Uterus (tissue), 4 donors: ENCODE measurements around the gene SYT11. TPM values are rescaled to one million over a fixed set of nuclear protein-coding genes. Genes with fewer than 3 reads are reported as not detected.
"Not testable (repeated sequence)": the region's sequence is repeated elsewhere in the genome, so short reads cannot be mapped to it uniquely, and the experiment has no call there.

Experiments used
- DNase-seq, 2 donors: peaks; one replicate each; pipeline ENCODE4 v3.0.0-alpha.2; 2019 to 2020
- H3K27ac ChIP-seq, 2 donors: fragments of 200-600 bp; sonication (generic); 1 replicate in 1 of 2; 2 replicates in 1 of 2; pipeline ENCODE4 v1.5.1; 2016 to 2018
- H3K27me3 ChIP-seq, 2 donors: fragments of 200-600 bp; sonication (generic); one replicate each; pipeline ENCODE4 v1.5.1; 2018 to 2019; ENCODE audit warnings: control low read depth in 1 of 2
- H3K36me3 ChIP-seq, 2 donors: fragments of 200-600 bp; sonication (generic); one replicate each; pipeline ENCODE4 v1.5.1; 2019; ENCODE audit warnings: control low read depth in 1 of 2
- H3K4me1 ChIP-seq, 2 donors: fragments of 200-600 bp; sonication (generic); one replicate each; pipeline ENCODE4 v1.5.1; 2018 to 2019; ENCODE audit warnings: control low read depth in 1 of 2
- H3K4me3 ChIP-seq, 2 donors: fragments of 200-600 bp; sonication (generic); 1 replicate in 1 of 2; 2 replicates in 1 of 2; pipeline ENCODE4 v1.5.1; 2018 to 2019; ENCODE audit warnings: mild to moderate bottlenecking in 1 of 2
- H3K9me3 ChIP-seq, 2 donors: fragments of 200-600 bp; sonication (generic); one replicate each; pipeline ENCODE4 v1.5.1; 2019; ENCODE audit warnings: control low read depth in 1 of 2
- POLR2A ChIP-seq, 2 donors: fragments of 450-650 bp; IDR thresholded peaks; one replicate each; pipeline ENCODE4 v1.6.1; 2016; ENCODE audit warnings: antibody characterized with exemption in 2 of 2, mild to moderate bottlenecking in 1 of 2, moderate library complexity in 1 of 2
- intact Hi-C: fragments of 100-400 bp; cut with DNase I; formaldehyde crosslinking; loops from one replicate; pipeline ENCODE4 v1.15.1; 2023; ENCODE audit warnings: low total_unique reads
- total RNA-seq, 4 donors: library from RNA; depleted of rRNA in 3 of 4; stranded (reverse); fragments of >200 nt in 3 of 4; gene quantifications; one replicate each; pipeline versions ENCODE4 v1.1.0 to v1.2.4, GENCODE V29; 2014 to 2023
- TF ChIP-seq, protein P1 (sequence below), 4 experiments: fragments of 200-600 bp in 2 of 4; fragments of 450-650 bp in 2 of 4; sonication (generic) in 2 of 4; IDR thresholded peaks; one replicate each; pipeline ENCODE4 v1.5.1; 2016 to 2019; ENCODE audit warnings: antibody characterized with exemption in 4 of 4, mild to moderate bottlenecking in 2 of 4, moderate library complexity in 1 of 4
- donor health status: DM: yes; HTN: yes; CAD: no.

Gene SYT11
- total RNA-seq, 4 donors from 2014 or later, result 12.8 to 70.5 (median 24.3) TPM

- Histone ChIP-seq H3K4me3 (no peak overlapping the region), H3K9me3 (no peaks in the 10 kb centered on the region), H3K27ac (no peak overlapping the region), H3K27me3 (no peaks in the 10 kb centered on the region), H3K36me3 (no peaks in the 10 kb centered on the region), H3K4me1 (no peaks in the 10 kb centered on the region)
- intact Hi-C loops, result no loop called here
- DNase-seq, result no peak
- TF ChIP-seq POLR2A (IDR thresholded peaks at IDR 0.05), result no peak
- TF ChIP-seq, protein P1, sequence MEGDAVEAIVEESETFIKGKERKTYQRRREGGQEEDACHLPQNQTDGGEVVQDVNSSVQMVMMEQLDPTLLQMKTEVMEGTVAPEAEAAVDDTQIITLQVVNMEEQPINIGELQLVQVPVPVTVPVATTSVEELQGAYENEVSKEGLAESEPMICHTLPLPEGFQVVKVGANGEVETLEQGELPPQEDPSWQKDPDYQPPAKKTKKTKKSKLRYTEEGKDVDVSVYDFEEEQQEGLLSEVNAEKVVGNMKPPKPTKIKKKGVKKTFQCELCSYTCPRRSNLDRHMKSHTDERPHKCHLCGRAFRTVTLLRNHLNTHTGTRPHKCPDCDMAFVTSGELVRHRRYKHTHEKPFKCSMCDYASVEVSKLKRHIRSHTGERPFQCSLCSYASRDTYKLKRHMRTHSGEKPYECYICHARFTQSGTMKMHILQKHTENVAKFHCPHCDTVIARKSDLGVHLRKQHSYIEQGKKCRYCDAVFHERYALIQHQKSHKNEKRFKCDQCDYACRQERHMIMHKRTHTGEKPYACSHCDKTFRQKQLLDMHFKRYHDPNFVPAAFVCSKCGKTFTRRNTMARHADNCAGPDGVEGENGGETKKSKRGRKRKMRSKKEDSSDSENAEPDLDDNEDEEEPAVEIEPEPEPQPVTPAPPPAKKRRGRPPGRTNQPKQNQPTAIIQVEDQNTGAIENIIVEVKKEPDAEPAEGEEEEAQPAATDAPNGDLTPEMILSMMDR (IDR thresholded peaks at IDR 0.05), result no peak
Measured at GRCh38 chr1:155831279-155831976, 27.9 kb upstream of the SYT11 start.

DNA sequence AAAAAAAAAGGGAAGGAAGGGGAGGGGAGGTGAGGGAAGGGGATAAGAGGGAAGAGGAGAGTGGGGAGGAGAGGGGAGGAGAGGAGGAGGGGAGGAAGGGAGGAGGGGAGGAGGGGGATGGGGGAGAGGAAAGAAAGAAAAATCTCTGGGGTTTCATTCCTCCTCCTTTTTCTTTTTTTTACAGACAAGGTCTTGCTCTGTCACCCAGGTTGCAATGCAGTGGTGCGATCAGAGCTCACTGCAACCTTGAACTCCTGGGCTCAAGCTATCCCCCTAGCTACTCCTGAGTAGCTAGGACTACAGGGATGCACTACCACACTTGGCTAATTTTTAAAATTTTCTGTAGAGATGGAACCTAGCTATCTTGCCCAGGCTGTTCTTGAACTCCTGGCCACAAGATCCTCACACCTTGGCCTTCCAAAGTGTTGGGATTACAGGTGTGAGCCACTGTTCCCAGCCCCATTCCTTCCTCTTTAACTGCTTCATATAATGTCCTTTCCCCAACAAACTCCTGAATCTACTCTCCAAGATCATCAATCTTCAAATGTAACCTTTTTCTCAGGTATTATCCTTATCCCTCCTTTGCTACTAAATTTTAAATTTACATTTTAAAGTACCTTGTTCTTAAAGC lies 25.6 kb upstream of the SYT11 start:
- Histone ChIP-seq H3K4me1 (no peaks in the 10 kb centered on the region), H3K36me3 (no peaks in the 10 kb centered on the region), H3K9me3 (no peaks in the 10 kb centered on the region), H3K4me3 (no peak overlapping the region), H3K27ac (no peak overlapping the region), H3K27me3 (no peaks in the 10 kb centered on the region)
- no peak for DNase-seq
- intact Hi-C loops, result no loop called here
- TF ChIP-seq, protein P1 (IDR thresholded peaks at IDR 0.05), result no peak
- no peak for TF ChIP-seq POLR2A (IDR thresholded peaks at IDR 0.05)

DNA sequence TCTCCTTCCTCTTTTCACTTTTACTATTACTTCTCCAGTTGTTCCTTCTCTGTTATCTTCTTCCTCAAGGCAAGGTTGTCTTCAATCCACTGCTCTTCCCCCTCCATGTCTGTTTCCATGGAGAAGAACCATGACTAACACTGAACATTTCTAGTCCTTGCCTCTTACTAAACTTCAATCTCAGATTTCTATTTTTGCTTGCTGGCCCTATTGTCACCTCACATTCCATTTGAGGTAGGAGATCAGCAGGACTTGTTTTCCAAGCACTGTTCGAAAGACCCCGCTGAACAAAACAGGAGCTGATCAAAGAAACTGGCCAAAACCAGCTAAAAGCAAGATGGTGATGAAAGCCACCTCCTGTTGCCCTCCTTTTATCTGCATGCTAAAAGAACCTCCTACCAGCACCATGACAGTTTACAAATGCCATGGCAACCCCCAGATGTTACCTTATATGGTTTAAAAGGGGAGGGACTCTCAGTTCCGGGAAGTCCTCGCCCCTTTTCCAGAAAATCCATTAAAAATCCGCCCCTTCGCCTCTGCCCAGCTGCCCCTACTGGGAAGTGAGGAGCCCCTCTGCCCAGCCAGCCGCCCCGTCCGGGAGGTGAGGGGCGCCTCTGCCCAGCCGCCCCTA lies 25.0 kb upstream of the SYT11 start:
- H3K36me3 ChIP-seq, result no peaks in the 10 kb centered on the region
- no peaks in the 10 kb centered on the region for H3K9me3 ChIP-seq
- intact Hi-C loops, result no loop called here
- no peak overlapping the region for H3K27ac ChIP-seq
- no peak overlapping the region for H3K4me3 ChIP-seq
- TF ChIP-seq POLR2A (IDR thresholded peaks at IDR 0.05), result no peak
- TF ChIP-seq, protein P1 (IDR thresholded peaks at IDR 0.05), result no peak
- no peaks in the 10 kb centered on the region for H3K4me1 ChIP-seq
- no peak for DNase-seq
- H3K27me3 ChIP-seq, result no peaks in the 10 kb centered on the region

- intact Hi-C loops, H3K9me3 ChIP-seq, H3K36me3 ChIP-seq, DNase-seq, H3K27me3 ChIP-seq, H3K4me1 ChIP-seq, H3K4me3 ChIP-seq, H3K27ac ChIP-seq: not testable (repeated sequence)
Measured at GRCh38 chr1:155834927-155835399, 24.4 kb upstream of the SYT11 start.

DNA sequence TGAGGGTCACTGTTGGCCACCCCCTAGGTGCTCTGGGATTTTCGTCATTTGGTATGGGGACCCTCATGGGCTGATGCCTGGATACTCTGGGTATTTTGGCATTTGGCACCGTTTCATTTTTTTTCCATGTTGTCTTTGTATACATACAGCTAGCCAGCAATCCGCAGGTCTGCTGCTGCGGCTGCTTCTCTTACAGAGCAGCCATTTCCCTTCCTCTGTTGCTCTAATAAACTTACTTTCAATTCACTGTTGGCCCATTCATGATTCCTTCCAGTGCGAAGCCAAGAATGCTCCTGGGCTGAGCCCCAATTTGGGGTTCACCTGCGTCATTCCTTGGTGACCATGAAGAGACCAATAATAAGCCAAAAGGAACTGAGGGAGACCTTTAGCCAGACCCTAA lies 23.8 kb upstream of the SYT11 start:
- Histone ChIP-seq H3K36me3 (no peaks in the 10 kb centered on the region), H3K4me1 (no peaks in the 10 kb centered on the region), H3K27ac (no peak overlapping the region), H3K9me3 (no peaks in the 10 kb centered on the region), H3K4me3 (no peak overlapping the region), H3K27me3 (no peaks in the 10 kb centered on the region)
- intact Hi-C loops, result no loop called here
- TF ChIP-seq, protein P1 (IDR thresholded peaks at IDR 0.05), result no peak
- TF ChIP-seq POLR2A (IDR thresholded peaks at IDR 0.05), result no peak
- no peak for DNase-seq
